HG02571 (cell line): Measurements from ENCODE around the gene SNRPA.
"Not testable (repeated sequence)": the region's sequence is repeated elsewhere in the genome, so short reads cannot be mapped to it uniquely, and the experiment has no call there.

Experiments used
- ATAC-seq: cut with Tn5 transposase; IDR thresholded peaks from one replicate; pipeline ENCODE4 v1.9.1; 2021; ENCODE audit warnings: mild to moderate bottlenecking, moderate library complexity; ENCODE audit not compliant: unreplicated experiment

SNRPA gene

GRCh38 chr19:40811478-40812341 lies 60.7 kb downstream of the SNRPA start:
- ATAC-seq: no peak

GRCh38 chr19:40812571-40812970 lies 61.6 kb downstream of the SNRPA start:
- ATAC-seq: not testable (repeated sequence)

- ATAC-seq: no peak
Observed at GRCh38 chr19:40813182-40813581, 62.2 kb downstream of the SNRPA start.
